RKO (cell line): Measurements from ENCODE around the gene TYMP.
A peak's percentile ranks its signal among the peaks of the same experiment; 100 is the strongest.
"Not testable (repeated sequence)": the region's sequence is repeated elsewhere in the genome, so short reads cannot be mapped to it uniquely, and the experiment has no call there.

Source experiments
- DNase-seq: peaks from one replicate; pipeline ENCODE4 v3.0.0-alpha.2; 2016; ENCODE audit warnings: low spot score

Gene TYMP

DNA sequence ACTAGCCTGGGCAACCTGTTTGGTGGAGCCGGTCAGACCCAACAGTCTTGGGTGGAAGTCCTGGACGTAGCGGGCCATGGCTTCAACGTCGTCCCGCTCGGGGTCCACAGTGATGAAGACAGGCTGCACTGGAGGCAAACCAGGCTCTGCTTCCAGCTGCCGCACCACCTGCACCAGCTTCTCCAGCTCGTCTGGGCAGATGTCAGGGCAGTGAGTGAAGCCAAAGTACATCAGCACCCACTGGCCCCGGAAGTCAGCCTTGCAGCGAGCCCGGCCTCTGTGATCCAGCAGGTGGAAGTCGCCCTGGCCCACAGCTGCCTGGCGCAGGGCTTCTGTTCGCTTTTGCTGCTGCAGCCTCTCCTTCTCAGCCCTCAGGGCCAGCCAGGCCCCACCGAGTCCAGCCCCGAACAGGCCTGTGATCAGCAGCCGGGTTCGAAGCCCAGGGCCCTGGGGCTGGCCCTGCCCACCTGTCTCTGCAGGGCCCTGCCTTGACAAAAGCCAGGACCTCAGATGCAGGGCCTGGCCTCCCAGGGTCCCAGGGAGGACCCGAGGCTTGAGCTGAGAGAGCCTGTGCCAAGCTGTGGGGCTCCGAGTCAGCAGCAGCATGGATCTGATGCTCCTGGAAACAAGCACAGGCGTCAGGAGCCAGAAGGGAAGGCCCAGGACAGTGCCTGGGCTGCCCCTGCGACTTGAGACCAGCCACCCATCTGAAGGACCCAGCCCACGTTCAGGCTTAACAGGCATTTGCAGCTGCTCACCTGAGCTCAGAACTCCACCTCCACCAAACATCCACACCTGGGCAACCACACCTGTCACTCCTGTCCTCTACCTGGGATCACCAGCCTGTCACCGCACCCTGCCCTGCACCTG, 5.8 kb downstream of the TYMP start:
- DNase-seq = no peak

DNA sequence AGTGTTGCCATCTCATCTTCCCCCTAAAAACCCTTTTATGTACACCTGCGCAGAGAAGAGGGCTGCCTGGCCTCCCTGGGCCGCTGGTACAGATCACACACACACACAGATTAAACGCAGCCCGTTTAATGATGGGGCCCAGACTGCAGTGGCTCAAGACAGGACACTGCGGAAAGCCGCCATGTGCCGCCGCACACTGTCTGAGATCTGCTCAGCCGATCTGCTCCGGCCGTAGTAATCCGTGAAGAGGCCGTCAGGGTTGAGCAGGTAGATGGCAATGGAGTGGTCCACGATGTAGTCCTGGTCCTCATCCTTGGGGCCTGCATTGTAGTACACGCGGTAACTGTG, 6.4 kb downstream of the TYMP start:
- no peak for DNase-seq

DNA sequence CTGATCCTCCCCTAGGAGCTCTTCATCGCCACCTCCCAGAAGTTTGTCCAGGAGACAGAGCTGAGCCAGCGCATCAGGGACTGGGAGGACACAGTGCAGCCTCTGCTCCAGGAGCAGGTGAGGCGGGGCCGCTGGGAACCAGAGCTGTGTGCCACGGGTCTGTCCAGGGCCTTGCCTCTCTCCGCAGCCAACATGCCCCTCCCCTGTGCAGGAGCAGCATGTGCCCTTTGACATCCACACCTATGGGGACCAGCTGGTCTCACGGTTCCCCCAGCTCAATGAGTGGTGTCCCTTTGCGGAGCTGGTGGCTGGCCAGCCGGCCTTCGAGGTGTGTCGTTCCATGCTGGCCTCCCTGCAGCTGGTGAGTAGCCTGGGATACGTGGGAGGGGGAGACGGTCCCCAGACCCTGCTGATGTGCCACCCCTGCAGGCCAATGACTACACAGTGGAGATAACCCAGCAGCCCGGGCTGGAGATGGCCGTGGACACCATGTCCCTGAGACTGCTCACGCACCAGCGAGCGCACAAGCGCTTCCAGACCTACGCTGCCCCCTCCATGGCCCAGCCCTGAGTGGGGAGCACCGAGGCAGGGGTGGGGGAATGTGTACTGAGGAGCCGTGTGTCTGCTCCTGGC, 6.9 kb downstream of the TYMP start:
- no peak for DNase-seq

DNA sequence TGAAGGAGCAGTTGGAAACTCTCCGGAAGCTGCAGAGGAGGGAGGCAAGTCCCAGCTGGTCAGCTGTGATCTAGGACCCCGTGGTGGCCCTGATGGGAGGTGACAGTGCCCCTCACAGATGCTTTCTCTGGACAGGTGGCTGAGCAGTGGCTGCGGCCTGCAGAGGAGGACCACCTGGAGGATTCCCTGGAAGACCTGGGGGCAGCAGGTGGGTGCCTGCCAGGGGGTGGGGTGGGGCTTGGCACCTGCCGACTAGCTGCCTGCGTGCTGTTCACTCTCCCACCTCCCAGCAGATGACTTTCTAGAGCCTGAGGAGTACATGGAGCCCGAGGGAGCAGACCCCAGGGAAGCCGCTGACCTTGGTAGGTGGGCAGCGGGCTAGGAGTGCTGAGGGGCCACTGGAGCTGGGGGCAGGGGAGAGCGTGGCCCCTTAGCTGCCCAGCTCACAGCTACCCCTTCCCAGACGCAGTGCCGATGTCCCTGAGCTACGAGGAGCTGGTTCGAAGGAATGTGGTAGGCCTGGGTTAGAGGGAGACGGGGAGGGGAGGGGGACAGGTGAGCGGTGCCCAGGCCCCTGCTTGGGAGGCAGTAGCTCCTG, 7.5 kb downstream of the TYMP start:
- DNase-seq = no peak

- no peak for DNase-seq
Observed at GRCh38 chr22:50521710-50522109, 8.1 kb downstream of the TYMP start.

DNA sequence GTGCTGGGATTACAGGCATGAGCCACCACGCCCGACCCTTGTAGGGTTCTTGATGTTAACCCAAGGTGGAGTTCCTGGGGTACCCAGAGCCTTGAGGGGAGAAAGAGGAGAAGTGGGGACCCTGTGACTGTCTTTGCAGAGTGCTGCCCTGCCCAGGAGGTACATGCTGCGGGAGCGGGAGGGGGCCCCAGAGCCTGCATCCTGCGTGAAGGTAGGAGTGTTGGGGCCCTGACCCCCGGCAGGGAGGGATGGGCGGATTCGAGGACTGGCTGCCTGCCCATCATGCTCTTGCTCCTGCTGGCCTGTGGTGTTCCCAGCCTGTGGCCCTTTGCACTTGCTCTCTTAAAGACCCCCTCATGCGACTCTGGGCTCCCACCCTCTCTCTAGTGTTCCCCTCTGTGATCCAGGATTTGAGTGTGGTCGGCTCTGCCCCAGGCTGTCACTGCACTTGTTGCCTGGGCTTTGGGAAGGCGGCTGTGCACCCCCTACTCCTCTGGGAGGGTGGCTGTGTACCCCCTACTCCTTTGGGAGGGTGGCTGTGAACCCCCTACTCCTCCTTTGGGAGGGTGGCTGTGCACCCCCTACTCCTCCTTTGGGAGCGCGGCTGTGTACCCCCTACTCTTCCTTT, 8.9 kb downstream of the TYMP start:
- no peak for DNase-seq

DNA sequence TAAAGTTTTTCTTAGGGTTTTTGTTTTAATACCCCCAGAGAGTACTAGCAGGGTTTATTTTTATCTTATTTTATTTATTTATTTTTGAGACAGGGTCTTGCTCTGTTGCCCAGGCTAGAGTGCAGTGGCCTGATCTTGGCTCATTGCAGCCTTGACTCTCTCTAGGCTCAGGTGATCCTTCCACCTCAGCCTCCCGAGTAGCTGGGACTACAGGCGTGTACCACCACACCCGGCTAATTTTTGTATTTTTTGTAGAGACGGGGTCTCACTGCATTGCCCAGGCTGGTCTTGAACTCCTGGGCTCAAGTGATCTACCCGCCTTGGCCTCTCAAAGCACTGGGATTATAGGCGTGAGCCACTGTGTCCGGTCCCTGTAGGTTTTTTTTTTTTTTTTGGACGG, 9.6 kb downstream of the TYMP start:
- not testable (repeated sequence) for DNase-seq

DNA sequence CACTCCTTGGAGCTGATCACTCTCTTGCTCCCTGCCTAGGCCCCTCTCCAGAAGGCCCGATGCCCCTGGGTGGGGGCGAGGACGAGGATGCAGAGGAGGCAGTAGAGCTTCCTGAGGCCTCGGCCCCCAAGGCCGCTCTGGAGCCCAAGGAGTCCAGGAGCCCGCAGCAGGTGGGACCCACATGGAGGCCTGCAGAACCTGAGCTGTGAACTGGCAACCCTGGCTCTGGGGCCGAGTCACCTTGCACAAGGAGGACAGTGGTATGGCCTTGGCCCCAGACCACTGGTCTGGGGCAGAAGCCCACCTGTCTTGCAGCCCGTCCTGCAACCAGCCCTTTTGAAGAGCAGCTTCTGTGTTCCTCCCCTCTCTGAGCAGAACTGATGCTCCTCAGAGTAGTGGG, 10.7 kb downstream of the TYMP start:
- no peak for DNase-seq

- no peak for DNase-seq
Observed at GRCh38 chr22:50518606-50519005, 11.2 kb downstream of the TYMP start.

GRCh38 chr22:50517495-50518260, 12.1 kb downstream of the TYMP start:
- DNase-seq = no peak

GRCh38 chr22:50516891-50517290, 12.9 kb downstream of the TYMP start:
- DNase-seq = no peak

DNA sequence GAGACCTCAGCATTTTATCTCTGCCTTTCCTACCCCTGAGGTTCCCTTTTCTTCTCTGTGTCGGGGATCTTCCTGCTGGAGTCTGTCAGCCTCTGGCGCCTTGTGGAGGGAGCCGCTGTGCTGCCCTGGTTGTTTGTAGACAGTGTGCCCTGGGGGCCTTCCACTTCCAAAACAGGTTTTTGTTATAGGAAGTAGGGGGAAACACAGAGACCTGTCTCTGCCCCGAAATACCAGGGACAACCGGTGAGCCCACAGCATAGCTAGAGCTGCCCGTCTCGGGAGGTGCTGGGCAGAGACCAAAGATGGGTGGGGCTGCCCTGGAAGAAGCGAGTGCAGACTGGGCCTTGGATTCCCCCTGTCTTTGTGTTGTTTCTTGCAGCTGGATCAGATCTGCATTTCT, 13.7 kb downstream of the TYMP start:
- no peak for DNase-seq

DNA sequence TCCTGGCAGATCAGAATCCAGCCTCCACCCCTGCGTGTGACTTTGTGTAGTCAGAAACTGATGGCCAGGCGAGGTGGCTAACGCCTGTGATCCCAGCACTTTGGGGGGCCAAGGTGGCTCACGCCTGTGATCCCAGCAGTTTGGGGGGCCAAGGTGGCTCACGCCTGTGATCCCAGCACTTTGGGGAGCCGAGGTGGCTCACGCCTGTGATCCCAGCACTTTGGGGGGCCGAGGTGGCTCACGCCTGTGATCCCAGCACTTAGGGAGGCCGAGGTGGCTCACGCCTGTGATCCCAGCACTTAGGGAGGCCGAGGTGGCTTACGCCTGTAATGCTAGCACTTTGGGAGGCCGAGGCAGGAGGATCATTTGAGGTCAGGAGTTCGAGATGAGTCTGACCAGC, 16.6 kb downstream of the TYMP start:
- no peak for DNase-seq

DNA sequence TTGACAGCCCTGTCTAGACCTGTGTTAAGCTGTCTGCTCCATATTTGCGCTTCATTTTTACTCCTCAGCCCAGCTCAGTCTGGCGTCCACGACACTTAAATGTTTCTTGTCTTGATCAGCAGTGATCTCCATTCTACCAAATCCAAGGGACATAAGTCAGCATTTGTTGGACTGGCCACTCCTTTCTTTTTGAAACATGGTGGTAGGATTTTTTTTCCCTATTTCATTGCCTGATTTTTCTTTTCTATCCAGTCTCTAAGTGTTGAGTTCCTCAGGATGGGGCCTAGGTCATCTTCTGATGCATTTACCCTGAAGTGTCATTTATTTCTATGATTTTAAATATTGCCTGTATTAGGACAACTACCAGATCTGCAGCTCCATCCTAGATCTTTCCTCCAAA, 20.9 kb downstream of the TYMP start:
- peak; percentile 44 for DNase-seq

- peak; percentile 95 for DNase-seq
Observed at GRCh38 chr22:50507991-50508884, 21.6 kb downstream of the TYMP start, which contains the start of gene NCAPH2. NCAPH2 (plus strand) TSS chr22:50508224; CDS start chr22:50508338, 114 bp downstream.

DNA sequence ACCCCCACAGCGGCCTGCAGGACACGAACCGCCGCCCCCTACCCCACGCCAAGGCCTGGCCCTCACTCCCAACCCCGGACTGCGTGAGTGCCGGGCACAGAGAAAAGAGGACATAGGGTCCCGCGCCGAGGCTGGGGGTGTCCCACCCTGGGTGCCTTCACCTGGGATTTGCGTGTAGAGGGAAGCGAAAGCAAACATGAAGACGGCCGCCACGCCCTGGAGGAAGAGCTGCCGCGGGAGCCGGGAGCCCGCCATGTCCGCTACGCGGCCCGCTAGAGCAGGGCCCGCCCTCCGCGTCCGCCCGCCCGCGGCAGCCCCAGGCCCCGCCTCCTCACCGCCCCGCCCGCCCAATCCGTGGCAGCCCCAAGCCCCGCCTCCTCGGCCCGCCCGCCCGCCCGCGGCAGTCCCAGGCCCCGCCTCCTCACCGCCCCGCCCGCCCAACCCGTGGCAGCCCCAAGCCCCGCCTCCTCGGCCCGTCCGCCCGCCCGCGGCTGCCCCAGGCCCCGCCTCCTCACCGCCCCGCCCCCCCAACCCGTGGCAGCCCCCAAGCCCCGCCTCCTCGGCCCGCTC, 22.3 kb downstream of the TYMP start, which contains the start of gene LMF2:
Gene LMF2 (minus strand): TSS at position 282 of the 570 bp plus-strand sequence. CDS start 27 bp downstream, at position 255.
- DNase-seq = peak; percentile 84

DNA sequence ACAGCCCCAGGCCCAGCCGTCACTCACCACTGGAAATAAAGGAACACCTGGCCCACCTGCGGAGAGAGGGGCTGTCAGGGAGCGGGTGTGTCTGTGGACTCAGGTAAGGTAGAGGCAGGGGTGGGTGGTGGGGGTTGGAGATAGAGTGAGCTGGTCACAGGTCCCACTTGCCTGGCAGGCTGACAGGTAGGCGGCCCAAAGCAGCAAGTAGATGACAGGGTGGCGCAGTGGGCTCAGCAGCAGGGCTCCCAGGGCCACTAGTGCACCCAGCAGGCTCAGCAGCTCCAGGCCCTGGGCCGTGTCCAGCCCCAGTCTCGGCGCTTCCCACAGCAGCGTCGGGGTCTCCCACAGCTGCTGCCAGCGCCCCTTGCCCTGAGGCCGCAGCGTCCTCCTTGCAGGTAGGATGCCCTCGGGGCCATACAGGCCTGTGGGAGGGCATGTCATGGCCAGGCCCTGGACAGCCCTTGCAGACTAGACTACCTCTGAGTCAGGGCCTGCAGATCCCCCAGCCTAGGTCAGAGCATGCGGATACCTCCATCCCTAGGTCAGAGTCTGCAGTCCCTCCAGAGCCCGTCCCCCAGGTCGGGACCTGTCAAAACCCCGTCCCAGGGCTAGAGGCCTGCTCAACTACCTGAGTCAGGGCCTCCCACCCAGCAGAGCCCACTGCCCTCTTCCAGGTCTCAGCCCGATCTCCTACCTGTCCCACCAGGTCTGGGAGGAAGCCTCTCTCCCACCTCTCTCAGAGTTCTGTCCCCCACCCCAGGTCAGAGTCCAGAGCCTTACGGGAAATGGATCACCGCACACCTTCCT, 23.0 kb downstream of the TYMP start:
- DNase-seq = peak; percentile 65

- DNase-seq = no peak
Observed at GRCh38 chr22:50505776-50506610, 23.8 kb downstream of the TYMP start.
